Fibroblast of lung (primary cell): ENCODE data around the gene SENP2.

Source experiments
- CTCF ChIP-seq, 2 donors: IDR thresholded peaks in 1 of 2; conservative IDR thresholded peaks in 1 of 2; 1 replicate in 1 of 2; 2 replicates in 1 of 2; pipeline ENCODE4 v1.5.1; 2011 to 2012; ENCODE audit warnings: low read length in 2 of 2, control low read depth in 1 of 2, inconsistent platforms in 1 of 2, low read depth in 1 of 2, mild to moderate bottlenecking in 1 of 2
- EZH2 ChIP-seq: IDR thresholded peaks from 2 replicates; pipeline ENCODE4 v1.5.1; 2012; ENCODE audit warnings: low read length, control low read depth, mild to moderate bottlenecking; ENCODE audit errors: missing control alignments

GRCh38 chr3:185659942-185660921 is 74.1 kb downstream of the SENP2 start:
- TF ChIP-seq CTCF (conservative IDR thresholded peaks at IDR 0.05 in 1 of 2, IDR thresholded peaks at IDR 0.05 in 1 of 2; ENCODE audit: low read depth in 1 of 2, low read length in 2 of 2) (peak; percentile 99), EZH2 (no peak)
